Jurkat, Clone E6-1 (cell line): ENCODE data around the gene NRG2.

Experiments
- DNase-seq: peaks from one replicate; pipeline ENCODE4 v3.0.0-alpha.2; 2011; ENCODE audit warnings: low read depth, low spot score
- H3K4me3 ChIP-seq: 2 replicates; pipeline ENCODE4 v1.5.1; 2011; ENCODE audit warnings: mild to moderate bottlenecking, low read length, control low read depth, moderate library complexity

NRG2 gene

DNA sequence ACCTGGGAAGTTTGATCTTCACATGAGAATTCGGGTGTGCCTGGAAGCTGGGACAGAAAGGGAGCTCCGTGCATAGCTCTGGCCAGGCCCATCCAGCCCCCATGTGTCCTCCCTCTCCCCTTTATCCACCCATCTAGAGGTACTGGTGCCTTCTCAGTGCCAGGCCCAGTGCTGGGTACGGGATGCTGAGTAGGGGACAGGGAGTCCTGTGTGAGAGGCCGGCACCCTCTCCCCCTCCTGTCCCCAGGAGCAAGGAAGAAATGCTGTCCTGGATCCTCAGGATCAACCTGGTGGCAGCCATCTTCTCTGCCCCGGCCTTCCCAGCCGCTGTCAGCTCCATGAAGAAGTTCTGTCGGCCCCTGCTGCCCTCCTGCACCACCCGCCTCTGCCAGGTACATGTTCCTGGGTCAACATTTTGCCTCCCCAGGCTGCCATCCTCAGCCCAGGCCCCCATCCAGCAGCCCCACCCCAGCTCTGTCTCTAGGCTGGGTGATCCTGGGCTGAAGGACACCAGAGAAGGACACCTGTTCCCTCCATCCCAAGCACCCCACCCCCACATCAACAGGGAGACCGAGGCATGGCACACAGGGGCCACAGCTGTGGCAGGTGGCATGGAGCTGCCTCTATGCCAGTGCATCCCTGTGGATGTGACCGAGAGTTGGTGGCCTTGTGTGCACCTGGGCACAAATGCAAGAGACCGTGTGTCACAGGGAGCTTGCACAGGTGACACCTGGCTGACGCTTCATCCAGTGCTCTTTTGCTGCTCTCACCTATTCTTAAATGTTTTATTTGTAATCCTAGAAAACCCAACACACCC, 204.5 kb downstream of the NRG2 start:
- no peak for DNase-seq
- no peak overlapping the region for H3K4me3 ChIP-seq

- H3K4me3 ChIP-seq = no peak overlapping the region
- no peak for DNase-seq
Observed at GRCh38 chr5:139837711-139838380, 205.3 kb downstream of the NRG2 start.

- H3K4me3 ChIP-seq = no peak overlapping the region
- DNase-seq = no peak
Observed at GRCh38 chr5:139836469-139837208, 206.5 kb downstream of the NRG2 start.

DNA sequence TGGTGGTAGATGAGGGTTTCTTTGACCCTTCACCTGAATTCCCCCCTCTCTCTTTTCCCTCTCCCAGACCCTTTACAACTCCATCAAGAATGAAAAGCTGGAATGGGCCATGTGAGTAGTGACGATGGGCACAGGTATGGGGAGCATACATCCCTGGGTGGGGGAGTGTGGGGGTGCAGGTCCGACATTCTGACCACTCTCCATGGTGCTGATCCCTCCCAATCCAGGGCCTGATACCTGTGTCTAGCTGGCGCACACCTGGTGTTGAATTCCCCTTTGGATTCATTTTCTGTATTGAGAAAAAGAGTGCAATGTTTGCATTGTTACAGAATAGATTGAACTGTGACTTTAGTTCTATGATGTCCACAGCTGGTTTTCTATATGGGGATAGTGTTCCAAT, 207.4 kb downstream of the NRG2 start:
- DNase-seq = no peak
- no peak overlapping the region for H3K4me3 ChIP-seq

- H3K4me3 ChIP-seq = no peak overlapping the region
- no peak for DNase-seq
Observed at GRCh38 chr5:139833525-139833924, 209.6 kb downstream of the NRG2 start.

DNA sequence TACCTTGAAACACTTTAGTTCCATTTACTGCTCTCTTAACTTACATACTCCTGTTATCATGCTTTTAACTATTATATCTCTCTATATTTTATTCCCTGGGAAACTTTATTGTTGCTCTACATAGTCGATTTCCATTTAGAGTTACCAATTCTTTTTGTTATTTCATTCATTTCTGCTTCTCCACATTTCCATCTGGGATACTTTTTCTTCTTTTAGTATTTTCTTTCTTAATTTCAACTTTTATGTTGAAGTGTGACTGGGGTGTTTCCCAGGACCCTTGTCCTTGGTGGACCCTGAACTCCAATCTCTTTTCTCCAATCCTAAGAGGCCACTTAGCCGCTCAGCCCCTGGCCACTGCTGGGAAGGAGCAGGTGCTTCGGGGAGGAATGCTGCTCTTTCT, 211.5 kb downstream of the NRG2 start:
- no peak overlapping the region for H3K4me3 ChIP-seq
- DNase-seq = no peak

GRCh38 chr5:139829471-139829870, 213.6 kb downstream of the NRG2 start:
- no peak overlapping the region for H3K4me3 ChIP-seq
- DNase-seq = no peak

DNA sequence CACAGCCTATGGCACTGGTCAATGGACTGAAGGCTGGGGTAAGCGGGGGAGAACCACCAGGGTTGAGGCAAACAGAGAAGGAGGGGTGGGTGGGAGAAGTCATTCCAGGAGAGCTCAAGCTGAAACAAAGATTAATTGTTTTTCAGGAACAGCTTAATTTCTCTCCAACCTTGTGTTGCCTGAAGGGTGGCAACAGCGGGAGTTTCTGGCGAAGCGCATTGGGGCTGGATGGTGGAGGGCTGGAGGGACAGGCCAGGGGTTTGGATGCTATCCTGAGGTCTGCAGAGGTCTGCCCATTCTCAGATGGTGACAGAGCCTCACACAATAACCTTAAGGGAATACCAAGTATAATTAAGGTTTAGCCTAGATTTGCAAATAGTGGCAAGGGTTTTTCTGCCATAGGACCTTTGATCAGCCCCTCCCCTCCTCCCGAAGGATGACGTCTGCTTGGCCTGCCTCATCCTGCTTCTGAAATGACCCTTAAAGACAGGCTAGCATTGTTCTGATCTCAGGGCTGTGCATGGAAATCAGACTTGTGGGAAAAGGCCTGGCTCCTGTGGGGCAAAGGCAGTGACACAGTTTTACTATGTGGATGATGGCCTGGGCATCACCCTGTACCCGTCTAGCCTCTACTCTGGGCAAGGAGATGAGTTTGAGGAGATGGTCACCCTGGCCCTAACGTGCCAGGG, 214.7 kb downstream of the NRG2 start:
- DNase-seq = no peak

GRCh38 chr5:139825690-139826089, 217.4 kb downstream of the NRG2 start:
- DNase-seq = no peak
- H3K4me3 ChIP-seq = no peak overlapping the region

More for the DNA sequence above, 214.7 kb downstream of the NRG2 start:
- H3K4me3 ChIP-seq = no peak overlapping the region

DNA sequence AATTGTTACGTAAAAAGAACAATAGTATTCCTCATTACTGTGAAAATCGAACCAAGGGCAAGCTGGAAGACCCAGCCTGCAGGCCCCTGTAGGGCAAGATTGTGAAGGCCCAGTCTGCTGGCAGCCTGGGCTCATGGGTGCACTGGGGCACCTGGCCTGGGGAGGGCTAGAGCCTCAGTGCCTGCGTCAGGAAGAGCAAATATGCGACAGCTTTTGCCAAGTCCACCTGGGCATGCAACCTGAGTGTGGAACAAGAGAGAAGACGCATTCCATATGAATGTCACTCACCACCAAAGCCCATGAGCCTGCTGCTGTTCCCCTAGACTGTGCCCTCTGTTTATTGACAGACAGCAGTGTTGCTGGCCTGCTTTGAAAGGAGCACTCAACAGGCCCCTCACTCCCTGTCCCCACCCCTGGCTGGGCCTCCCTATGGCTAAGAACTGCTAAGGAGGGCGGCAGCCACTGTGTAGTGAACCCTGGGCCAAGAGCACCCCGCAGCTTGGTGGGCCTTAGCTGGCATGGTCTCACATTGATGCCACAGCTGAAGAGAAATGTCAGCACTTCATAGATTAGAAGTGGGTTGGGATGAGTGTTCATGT, 219.2 kb downstream of the NRG2 start:
- no peak for DNase-seq
- no peak overlapping the region for H3K4me3 ChIP-seq

GRCh38 chr5:139822553-139823425, 220.3 kb downstream of the NRG2 start:
- H3K4me3 ChIP-seq = no peak overlapping the region
- DNase-seq = no peak

DNA sequence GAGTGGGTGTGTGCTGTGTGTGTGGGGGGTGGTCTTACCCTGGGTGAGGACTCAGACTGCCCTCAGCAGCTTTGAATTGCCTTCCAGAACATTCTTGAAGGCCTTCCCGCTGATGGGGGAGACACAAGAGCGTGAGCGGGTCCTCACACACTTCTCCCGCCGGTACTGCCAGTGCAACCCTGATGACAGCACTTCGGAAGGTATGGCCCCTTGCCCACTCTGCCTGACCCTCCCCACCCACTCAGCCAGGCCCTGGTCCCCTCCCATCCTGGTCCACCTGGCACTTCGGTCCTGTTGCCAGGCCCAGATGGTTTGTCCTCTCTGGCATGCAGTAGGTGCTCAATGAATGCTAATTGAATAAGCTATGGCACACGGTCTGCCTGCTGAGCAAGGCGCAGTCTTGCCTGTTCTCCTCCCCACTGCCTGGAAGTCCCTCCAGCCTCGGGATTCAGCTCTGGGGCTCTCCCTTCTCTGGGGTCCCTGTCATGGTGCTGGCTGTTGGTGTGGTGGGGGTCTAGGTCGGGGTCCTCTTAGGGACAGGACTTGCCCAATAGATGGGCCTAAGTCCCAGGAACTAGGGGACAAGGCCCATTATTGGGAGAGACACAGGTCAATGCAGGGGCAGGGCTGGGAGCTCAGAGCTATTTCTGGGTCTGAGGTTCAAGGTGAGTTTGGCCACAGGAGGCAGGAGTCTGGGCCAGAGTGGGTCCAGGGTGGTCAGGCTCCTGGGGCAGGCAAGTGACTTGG, 221.1 kb downstream of the NRG2 start:
- DNase-seq = no peak
- H3K4me3 ChIP-seq = no peak overlapping the region

GRCh38 chr5:139820606-139821005, 222.5 kb downstream of the NRG2 start:
- DNase-seq = no peak
- no peak overlapping the region for H3K4me3 ChIP-seq

- no peak for DNase-seq
- no peak overlapping the region for H3K4me3 ChIP-seq
Observed at GRCh38 chr5:139820130-139820529, 223.0 kb downstream of the NRG2 start.

DNA sequence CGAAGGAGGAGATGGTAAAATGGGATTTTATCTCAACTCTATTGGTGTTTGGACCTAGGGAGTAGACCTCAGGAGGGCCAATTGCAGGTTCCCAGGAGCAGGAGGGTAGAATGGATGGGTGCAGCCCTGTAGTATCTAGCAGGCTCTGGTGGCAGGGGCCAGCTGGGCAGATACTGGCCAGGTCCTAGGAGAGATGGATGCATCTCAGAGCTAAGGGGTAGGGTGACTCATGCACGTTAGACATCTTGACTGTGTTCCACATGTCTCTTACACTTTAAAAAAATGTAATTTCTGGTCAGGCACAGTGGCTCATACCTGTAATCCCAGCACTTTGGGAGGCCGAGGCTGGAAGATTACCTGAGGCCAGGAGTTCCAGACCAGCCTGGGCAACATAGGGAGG, 225.1 kb downstream of the NRG2 start:
- DNase-seq = no peak
- H3K4me3 ChIP-seq = no peak overlapping the region

- no peak for DNase-seq
- no peak overlapping the region for H3K4me3 ChIP-seq
Observed at GRCh38 chr5:139817362-139817761, 225.7 kb downstream of the NRG2 start.

DNA sequence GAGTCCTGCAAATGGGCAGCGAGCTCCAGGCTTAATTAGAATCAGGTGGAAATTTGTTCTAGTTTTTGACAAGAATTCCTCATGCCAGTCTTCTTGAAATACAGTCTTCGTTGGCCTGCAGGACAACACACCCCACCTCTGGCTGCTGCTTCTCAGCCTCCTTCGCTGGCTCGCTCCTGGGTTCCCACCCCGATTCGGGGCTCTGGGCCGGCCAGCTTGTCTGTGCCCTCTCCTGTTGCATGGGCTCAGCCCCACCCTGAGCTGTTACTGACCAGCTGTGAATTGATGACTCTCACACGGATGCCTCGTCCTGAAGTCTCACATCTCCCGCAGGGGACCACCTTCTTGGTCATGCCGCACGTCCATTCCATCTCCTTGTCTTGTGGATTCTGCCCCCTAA, 226.5 kb downstream of the NRG2 start:
- no peak for DNase-seq
- H3K4me3 ChIP-seq = no peak overlapping the region
